ENCODE data around the gene TIMM44.
"Not testable (repeated sequence)": the region's sequence is repeated elsewhere in the genome, so short reads cannot be mapped to it uniquely, and the experiment has no call there.

Gene TIMM44

DNA sequence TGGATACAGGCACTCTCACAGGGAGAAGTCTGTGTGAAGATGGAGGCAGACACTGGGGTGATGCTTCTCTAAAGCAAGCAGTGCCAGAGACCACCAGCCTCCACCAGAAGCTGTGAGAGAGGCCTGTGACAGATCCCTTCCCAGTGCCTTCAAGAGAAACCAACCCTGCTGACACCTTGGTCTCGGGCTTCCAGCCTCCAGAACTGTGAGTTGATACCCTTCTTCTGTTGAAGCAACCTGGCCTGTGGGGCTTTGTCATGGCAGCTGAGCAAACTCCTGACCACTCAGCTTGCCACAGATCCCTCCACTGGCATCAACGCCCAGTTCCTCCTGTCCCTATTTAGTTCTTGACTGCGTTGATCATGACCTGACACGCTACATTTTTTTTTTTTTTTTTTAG is 33.0 kb upstream of the TIMM44 start:
- DNase-seq (ENCODE audit: low read depth in 2 of 2), result no peak

DNA sequence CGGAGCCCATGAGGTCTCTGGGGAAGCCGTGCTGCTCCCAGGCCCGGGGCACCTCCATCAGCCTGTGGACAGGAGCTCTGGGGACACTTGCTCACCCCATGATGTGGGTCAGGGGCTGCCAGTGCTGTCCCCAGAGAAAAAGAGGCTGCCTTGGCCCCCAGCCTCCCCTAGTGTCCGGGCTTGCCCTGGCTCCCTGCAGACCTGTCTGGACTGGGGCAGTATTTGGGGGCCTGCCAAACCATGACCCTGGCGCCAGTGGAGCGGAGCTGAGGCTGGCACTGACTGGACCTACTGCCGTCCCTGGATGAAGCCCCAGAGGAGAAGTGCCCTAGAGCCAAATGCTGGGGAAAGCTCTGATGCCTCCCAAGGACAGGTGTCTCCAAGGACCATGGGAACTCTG is 31.6 kb upstream of the TIMM44 start:
- no peak for DNase-seq (ENCODE audit: low read depth in 2 of 2)

DNA sequence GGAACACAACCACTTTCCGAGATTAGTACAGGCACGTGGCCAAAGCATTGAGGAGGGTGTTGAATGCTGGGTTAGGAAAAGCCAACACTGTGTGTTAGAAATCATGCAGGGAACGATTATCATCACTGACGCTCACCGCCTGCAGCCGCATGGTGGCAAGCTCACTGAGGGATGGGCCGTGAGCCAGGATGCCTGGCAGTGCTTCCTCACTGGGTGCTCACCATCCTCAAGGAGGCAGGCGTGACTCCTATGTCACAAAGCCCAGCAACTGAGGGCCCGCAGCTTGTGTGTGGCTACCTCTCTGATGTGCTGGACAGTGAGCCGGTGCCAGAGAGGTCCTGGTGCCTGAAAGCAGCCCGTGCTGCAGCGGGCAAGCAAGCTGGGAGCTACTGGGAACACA is 30.4 kb upstream of the TIMM44 start:
- DNase-seq (ENCODE audit: low read depth in 2 of 2), result no peak

DNA sequence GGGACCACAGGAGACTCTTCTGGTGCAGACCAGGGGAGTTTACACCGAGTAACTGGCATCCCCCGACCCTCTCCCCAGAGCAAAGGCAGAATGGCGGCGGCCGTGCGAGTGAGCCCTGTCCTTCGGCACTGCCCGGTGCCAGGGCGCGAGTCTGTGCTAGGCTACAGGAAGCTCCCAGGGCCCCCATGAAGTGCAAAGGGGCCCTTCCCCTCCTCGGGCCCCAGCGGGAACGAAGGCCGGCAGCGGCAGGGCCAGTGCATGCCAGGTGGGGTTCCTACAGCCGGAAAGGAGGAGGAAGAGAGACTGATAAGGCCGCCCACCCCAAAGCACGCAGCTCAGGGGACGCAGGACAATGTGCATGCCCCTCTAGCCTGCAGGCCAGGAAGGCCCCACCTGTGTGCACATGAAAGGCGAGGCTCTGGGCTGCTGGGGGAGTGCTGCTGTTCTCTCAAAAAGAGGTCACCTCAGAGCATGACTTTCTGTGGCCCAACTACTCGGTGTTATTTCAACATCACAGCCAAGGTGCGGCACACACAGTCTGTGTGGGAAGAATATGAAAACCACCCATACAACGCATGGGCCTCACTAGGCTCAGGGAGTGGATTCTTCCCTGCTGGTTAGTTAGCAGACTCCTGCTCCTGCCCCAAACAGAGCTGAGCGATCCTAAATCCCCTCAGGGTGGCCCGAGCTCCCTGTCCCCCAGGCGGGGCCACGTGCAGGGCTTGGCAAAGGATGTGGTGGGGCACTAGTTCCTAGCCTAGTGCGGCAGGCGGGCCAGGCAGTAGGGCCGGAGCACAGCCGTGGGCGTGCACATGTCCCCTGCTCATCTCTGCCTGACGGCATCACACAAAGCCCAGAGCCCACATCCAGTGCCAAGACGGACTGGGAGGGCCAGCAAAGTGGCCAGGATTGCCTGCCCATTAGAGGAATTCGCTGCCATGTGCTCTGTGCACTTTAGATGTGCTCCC is 28.4 kb upstream of the TIMM44 start:
- no peak for DNase-seq (ENCODE audit: low read depth in 2 of 2)

DNA sequence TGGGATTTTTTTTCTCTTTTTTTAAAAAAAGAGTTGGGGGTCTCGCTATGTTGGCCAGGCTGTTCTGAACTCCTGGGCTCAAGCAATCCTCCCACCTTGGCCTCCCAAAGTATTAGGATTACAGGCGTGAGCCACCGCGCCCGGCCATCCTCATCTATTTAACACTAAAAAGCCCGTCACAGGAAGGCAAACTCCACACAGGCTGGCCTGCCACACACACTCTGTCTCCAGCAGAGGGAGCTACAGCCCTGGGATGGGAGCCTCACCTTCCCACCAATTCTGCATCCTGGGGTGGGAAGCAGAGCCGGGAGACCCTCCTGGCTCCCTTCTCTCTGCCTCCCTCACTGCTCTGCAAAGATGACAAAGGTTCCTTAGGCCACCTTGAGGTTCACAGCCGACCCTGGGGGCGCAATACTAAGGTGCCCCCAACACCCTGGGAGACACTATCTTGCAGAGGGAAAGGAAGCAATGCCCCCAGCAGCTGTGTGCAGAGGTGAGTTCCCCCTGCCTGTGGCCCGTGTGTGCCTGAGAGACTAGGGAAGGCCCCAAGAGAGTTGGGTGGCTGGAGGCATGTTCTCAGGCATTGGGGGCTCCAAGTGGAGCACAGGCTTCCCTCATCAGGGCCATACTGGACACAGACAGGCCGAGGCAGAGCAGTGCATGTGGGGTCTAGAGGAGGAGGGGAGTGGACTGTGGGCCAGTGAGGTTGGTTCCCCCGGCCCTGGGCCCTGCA is 27.4 kb upstream of the TIMM44 start:
- no peak for DNase-seq (ENCODE audit: low read depth in 2 of 2)

DNA sequence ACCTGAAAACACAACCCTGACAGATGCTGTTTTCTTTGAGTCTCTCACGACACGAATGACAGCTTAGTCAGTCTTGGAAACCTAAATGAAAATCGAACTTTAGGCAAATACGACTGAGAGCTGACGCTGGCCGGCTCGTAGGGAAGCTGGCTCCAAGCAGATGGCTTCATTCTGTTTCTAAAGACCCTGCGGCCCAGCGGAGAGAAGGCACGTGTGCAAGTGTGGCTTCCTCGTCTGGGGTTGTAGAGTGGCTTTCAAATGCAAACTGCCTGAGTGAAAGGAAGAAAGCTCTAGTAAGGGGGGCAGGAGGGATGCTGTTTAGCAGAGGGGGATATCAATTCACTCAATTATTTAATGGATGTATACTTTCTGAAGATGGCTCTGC is 26.1 kb upstream of the TIMM44 start:
- no peak for DNase-seq (ENCODE audit: low read depth in 2 of 2)

DNA sequence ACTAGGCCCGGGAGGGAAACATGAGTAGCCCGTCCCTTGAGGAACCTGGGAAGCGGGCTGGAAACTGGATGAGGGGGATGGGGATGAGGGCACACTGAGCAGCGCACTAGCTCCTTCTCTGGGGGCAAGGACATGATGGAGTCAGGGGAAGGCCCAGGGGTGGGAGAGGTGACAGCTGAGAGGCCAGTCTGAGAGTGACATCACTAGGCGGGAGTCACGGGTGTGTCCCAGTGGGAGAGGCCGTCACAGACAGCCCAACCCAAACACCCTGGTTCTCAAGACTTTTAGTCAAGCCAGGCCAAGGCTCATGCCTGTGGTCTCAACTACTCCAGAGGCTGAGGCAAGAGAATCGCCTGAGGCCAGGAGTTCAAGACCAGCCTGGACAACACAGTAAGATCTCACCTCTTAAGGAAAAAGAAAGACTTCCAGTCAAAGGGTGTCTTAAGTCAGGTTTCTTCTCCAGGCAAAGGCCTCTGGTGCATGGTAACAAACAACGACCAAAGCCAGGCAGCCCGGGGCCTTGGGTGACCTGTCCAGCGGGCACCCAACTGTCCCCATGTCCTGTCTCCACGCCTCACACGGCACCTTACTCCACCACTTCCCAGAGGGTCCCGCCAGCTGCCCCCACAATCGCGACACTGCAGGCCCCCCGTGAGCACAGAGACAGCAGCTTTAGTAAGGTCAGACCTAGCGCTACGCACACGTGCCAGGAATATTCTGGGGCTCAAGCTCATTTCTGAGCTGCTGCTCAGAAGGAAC is 25.5 kb upstream of the TIMM44 start:
- DNase-seq (ENCODE audit: low read depth in 2 of 2), result no peak

DNA sequence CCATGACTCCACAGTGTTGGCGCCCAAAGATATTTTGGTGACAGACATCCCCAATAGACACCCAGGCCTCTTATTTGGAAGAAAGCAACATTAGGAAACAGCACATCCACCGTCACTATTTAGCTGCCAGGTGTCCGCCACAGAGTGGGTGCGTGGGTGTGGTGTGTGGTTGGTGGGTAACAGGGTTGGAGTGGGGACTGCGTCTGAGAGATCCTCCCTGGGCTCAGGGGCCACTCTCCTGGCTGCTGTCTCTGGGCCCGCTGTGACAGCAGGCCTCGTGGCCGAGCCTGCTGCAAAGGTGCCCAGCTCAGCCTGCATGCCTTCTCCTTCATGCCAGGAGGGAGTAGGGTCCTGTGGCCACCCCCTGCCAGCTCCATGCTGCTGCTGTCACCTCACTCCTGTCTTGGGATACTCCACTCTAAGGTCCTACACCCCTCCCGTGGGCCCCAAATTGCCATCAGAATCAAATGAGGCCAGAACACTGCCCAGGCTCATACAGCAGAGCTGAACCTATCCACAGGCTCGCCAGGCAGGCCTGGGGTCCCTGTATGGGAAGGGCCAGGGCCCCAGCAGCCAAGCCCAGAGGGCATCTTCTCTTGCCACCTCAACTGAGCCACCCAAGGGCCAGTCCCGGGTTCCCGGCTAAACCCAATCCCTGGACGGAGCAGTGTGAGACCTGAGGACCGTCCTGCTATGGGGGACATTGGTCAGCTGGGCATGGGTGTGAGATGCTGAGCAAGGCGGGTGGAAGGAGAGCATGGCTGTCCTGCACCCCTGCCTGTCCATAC is 24.7 kb upstream of the TIMM44 start:
- no peak for DNase-seq (ENCODE audit: low read depth in 2 of 2)

DNA sequence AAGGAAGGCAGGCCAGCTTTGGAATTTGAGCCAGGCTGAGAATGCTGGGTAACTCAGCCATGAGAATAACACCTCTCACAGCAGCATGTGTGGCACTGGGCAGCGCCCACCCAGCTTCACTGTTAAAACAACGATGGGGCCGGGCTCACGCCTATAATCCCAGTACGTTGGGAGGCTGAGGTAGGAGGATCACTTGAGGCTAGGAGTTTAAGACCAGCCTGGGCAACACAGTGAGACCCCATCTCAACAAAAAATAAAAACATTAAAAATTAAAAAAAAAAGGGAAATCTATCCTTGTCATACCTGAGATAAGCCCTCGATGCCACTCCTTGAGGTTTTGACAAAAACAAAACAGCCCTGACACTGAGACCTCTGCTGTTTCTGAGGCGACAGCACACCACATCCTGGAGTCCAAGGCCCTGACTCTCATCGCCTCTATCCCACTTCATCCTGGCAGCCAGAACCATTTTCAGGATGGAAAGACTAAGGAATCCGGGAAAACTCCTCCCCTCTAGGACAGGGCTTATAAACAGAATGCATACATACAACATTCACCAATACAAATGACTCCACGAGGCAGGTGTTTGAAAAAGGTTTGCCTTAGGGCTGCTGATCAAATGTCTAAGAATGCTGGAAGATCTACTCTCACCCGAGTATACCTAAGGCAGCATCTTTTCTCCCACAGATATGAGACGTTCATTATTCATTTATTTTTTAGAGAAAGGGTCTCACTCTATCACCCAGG is 22.6 kb upstream of the TIMM44 start:
- no peak for DNase-seq (ENCODE audit: low read depth in 2 of 2)

DNA sequence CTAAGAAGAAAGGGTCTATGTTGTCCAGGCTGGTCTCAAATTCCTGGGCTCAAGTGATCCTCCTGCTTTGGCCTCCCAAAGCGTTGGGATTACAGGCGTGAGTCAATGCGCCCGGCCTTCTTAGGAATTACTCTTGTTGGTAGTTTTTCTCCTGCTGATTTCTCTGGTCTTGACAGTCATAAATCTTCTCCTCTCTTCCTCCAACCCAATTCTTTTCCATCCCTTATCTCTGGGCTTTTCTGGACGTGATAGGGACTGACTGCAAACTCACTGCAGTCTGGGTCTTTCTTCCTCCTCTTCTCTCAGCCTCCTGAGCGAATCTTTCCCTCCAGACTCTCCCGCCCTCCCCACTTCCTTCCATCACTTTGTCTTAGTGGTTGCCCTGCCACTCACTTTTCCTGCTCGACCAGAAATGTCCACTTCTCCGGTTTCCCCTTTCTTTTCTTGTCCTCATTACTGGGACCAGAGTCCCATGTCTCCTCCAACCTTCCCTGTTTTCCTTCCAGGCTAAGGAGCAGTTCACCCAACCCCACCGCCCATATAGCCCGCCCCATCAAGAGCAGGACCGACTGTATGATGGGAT is 21.9 kb upstream of the TIMM44 start:
- no peak for DNase-seq (ENCODE audit: low read depth in 2 of 2)

DNA sequence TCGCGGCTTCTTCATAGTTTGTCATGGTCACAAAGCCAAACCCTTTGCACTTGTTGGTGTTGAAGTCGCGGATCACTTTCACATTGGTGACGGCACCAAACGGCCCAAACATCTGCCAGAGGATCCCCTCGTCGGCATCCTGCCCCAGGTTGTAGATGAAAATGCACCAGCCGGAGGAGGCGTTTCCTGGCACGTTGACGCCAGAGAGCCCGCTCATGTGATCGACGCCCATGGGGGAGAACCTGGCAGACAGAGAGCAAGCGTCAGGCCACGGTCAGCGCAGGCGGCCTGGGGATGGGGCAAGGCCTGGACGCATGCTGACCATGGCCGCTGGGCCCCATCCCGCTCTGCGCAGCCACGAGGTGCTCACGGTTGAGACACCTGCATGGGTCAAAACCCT is 20.1 kb upstream of the TIMM44 start:
- DNase-seq (ENCODE audit: low read depth in 2 of 2), result no peak

DNA sequence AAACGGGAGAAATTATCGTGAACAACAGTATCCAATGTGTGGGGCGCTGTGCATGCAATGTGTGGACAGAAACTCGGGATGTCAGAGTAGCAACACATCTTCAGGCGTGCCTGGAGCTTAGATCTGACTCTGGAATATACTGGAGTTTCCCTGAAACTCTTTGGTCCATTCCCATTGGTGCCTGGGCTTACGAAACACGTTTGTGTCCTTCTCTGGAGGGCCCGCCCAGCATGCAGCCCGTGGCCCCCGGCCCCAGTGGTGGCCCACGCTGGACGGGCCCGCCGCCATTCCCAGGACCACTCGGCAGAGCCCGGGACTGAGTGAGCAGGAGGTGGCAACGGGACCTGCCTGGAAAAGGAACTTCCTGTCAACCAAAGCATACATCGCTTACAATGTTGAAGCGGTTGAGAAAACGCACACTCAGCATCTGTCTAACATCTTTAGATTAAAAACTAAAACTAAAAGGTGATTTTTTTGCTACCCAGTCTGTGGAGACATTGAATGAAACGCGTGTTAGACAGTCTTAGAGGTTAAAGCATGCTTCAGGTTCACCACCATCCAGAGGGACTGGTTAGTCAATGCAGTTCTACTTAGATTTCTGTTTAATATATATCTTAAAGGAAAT is 19.3 kb upstream of the TIMM44 start:
- no peak for DNase-seq (ENCODE audit: low read depth in 2 of 2)

DNA sequence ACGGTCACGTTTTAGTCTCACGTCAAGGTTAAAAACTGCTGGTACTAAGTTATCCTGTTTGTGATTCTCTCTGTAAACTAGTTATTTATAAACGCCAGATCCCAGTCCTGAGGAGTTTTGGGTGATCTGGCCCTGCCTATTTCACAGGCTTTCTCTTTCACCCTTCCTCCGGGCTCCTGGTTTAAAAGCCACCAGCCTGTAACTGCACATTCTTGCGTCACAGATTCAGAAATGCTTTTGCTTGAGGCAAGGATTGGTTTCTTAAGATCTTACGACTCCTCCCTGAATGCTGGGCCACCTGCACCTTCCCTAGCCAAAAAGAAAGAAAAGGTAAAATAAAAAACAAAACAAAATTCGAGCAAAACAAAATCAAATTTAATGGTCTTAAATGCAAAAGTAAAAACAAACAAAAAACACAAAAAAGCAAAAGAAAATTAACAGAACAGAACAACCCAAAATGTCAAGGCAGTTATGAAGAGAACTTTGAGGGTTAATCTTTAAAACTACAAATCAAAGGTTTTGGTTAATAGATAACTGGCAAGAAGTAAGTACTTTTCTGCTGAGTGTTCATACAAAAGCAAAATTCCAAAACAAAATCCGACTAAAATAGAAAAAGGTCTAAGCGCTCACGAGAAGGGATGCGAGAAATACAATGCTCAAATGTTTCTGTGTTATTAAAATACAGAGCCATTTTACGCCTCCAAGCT is 18.6 kb upstream of the TIMM44 start:
- no peak for DNase-seq (ENCODE audit: low read depth in 2 of 2)

DNA sequence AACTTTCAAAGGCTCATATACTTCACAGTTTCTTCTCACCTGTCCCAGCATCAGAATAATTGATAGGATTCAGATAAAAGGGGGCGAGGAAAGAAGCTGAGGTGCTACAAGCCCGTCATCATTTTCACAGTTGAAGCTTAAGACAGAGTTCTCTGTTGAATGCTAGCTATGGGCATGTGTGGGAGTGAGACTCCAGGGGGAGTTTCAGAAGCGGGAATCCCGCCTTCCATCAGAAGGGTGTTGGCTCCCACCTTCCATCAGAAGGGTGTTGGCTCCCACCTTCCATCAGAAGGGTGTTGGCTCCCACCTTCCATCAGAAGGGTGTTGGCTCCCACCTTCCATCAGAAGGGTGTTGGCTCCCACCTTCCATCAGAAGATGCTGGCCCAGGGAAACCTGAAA is 17.6 kb upstream of the TIMM44 start:
- DNase-seq (ENCODE audit: low read depth in 2 of 2), result not testable (repeated sequence)

DNA sequence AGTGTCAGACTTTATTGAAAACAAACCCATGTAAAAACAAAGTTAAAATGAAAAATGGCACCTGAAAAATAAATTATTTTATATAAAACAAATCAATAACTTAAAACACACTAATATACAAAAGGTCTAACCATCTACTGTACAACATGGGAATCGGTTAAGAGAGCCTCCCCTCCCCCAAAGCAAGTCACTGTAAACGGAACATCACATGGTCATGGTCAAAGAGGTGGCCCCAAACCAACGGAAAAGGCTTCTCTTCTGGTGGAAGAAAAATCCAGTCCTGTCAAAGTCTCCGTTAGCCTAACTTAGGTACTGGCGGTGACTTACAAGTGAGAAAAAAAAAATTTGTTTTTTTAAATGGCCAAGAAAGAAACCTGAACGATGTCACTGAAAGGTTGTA is 15.7 kb upstream of the TIMM44 start:
- no peak for DNase-seq (ENCODE audit: low read depth in 2 of 2)

DNA sequence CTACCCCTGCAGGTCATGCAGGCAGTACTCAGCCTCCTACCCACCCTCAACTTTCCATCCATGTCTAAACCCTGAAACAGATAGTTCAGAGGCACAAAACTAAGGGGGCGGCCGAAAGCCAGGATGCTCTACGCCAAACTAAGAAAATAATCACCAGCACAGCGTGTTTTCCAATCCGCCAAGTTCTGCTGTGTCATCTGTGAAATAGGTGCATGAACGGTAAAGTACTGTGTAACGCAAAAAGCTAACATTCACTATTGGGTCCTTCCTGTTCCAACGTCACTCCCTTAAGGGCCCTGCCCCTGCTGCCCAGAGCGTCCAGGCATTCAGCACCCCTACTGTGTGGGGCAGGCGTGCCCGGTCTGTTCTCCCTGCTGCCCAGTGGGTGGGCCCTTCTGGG is 12.2 kb upstream of the TIMM44 start:
- DNase-seq (ENCODE audit: low read depth in 2 of 2), result no peak

DNA sequence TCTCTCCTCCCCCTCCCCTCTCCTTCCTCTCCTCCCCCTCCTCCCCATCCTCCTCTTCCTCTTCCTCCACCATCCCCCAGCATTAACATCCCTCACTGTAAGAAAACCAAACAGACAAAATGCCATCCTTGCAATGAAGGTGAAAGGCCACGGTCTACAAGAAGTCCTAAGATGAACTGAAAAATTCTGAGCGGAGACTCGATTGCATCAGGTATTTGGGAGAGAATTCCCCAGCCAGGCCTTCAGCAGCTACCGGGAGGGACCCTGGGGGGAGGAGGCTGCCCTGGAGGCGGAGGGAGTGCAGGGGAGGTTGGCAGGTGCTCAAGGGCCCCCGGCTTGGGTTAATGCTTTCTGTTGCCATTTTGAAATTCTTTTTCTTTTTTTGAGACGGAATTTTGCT is 10.1 kb upstream of the TIMM44 start:
- no peak for DNase-seq (ENCODE audit: low read depth in 2 of 2)

DNA sequence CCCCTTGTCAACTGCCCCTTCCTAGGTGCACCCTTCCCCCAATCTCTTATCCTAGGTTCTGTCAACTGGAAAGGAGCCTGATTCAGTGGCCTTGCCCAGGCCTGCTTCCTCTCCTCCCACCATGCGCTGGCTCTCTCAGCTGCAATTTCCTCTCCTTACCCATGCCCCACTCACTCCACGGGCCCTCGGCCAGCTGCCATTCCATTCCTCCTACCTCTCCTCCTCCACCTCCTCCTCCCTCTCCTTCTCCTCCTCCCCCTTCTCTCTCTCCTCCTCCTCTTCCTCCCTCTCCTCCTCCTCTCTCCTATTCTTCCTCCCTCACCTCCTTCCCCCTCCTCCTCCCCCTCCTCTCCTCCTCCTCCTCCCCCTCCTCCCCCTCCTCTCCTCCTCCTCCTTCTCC is 9.6 kb upstream of the TIMM44 start:
- no peak for DNase-seq (ENCODE audit: low read depth in 2 of 2)

DNA sequence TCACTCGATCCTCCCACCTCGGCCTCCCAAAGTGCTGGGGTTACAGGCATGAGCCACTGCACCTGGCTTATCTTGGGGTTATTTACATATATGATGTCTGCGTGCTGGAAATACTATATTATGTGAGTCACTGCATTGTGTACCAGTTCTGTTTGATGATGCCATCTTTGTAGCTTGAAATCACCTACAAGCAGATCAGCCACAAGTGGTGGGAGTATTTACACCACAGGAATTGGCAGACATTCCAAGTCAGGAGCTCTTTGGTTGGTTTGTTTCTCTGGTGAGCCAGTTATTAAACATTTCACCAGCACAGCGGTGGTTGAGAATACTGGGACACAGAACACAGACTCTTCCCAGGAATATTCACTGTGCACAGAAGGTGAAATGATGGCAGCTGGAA is 4.5 kb upstream of the TIMM44 start:
- DNase-seq (ENCODE audit: low read depth in 2 of 2), result no peak
